Measurements from ENCODE around the gene FILIP1L. TPM values are rescaled to one million over a fixed set of nuclear protein-coding genes. Genes with fewer than 3 reads are reported as not detected.

Gene FILIP1L
- total and polyA plus RNA-seq, 12 donors = 5.3 to 33.2 (median 17.4) TPM

- H3K9me3 ChIP-seq (replicated peaks in 1 of 3) = no peaks in the 10 kb centered on the region
- intact Hi-C loops (cut with DNase I) = no loop called here
- H3K27ac ChIP-seq = peak overlapping the region in 4 of 5 donors; percentile 25 to 65 (median 47)
- 33 to 42% (median 39%) methylated on average over 7 of the region's 7 CpGs for WGBS, 4 donors
- peaks cover 14 to 44% of the 10 kb centered on the region in 2 donors for H3K4me1 ChIP-seq (replicated peaks in 1 of 2)
- no peak overlapping the region for H3K4me3 ChIP-seq
- no peak for DNase-seq
- no peaks in the 10 kb centered on the region for H3K27me3 ChIP-seq
- TF ChIP-seq POLR2A (IDR thresholded peaks at IDR 0.05) = no peak
- no peak for TF ChIP-seq CTCF (IDR thresholded peaks at IDR 0.05)
- H3K36me3 ChIP-seq (replicated peaks in 1 of 2) = no peaks in the 10 kb centered on the region
Measured at GRCh38 chr3:100024520-100025303, 89.6 kb downstream of the FILIP1L start.

- Histone ChIP-seq H3K4me1 (replicated peaks in 1 of 2) (peaks cover 14 to 44% of the 10 kb centered on the region in 2 donors), H3K27me3 (no peaks in the 10 kb centered on the region), H3K4me3 (no peak overlapping the region), H3K9me3 (replicated peaks in 1 of 3) (no peaks in the 10 kb centered on the region), H3K36me3 (replicated peaks in 1 of 2) (no peaks in the 10 kb centered on the region), H3K27ac (peak overlapping the region in 3 of 5 donors; percentile 36 to 59 (median 58))
- no peak for TF ChIP-seq CTCF (IDR thresholded peaks at IDR 0.05)
- no peak for TF ChIP-seq POLR2A (IDR thresholded peaks at IDR 0.05)
- no peak for DNase-seq
- intact Hi-C loops (cut with DNase I) = no loop called here
- WGBS, 4 donors = 93 to 100% (median 98%) methylated on average over 1 of the region's 1 CpG
Measured at GRCh38 chr3:100023595-100023994, 90.7 kb downstream of the FILIP1L start.

GRCh38 chr3:100023150-100023549, 91.2 kb downstream of the FILIP1L start:
- peaks cover 14 to 44% of the 10 kb centered on the region in 2 donors for H3K4me1 ChIP-seq (replicated peaks in 1 of 2)
- no peak overlapping the region for H3K4me3 ChIP-seq
- whole genome bisulfite sequencing, 4 donors = 81 to 96% (median 87%) methylated on average over 5 of the region's 5 CpGs
- intact Hi-C loops (cut with DNase I) = no loop called here
- H3K27me3 ChIP-seq = no peaks in the 10 kb centered on the region
- no peaks in the 10 kb centered on the region for H3K9me3 ChIP-seq (replicated peaks in 1 of 3)
- DNase-seq = no peak
- H3K36me3 ChIP-seq (replicated peaks in 1 of 2) = no peaks in the 10 kb centered on the region
- no peak overlapping the region for H3K27ac ChIP-seq
- no peak for TF ChIP-seq CTCF (IDR thresholded peaks at IDR 0.05)
- no peak for TF ChIP-seq POLR2A (IDR thresholded peaks at IDR 0.05)

- Histone ChIP-seq H3K4me3 (no peak overlapping the region), H3K36me3 (replicated peaks in 1 of 2) (no peaks in the 10 kb centered on the region), H3K9me3 (replicated peaks in 1 of 3) (no peaks in the 10 kb centered on the region), H3K27me3 (no peaks in the 10 kb centered on the region), H3K27ac (no peak overlapping the region), H3K4me1 (replicated peaks in 1 of 2) (peaks cover 14 to 44% of the 10 kb centered on the region in 2 donors)
- TF ChIP-seq CTCF (IDR thresholded peaks at IDR 0.05) (no peak), POLR2A (IDR thresholded peaks at IDR 0.05) (no peak)
- intact Hi-C loops (cut with DNase I) = no loop called here
- DNase-seq = no peak
Measured at GRCh38 chr3:100022506-100022905, 91.8 kb downstream of the FILIP1L start.

All from adrenal gland (tissue), 12 donors.